K562 (cell line): Measurements from ENCODE around the gene TMEM123. TPM values are rescaled to one million over a fixed set of nuclear protein-coding genes. Genes with fewer than 3 reads are reported as not detected.

Experiments used
- DLX4 ChIP-seq: fragments of 250-450 bp; sonication (Bioruptor Pico); IDR thresholded peaks from 2 replicates; pipeline ENCODE4 v1.6.1; 2021; ENCODE audit warnings: mild to moderate bottlenecking
- FOSL1 ChIP-seq: fragments of 200-800 bp; sonication (Bioruptor generic); conservative IDR thresholded peaks from 2 replicates; pipeline ENCODE4 v1.6.1; 2016; ENCODE audit warnings: missing genetic modification characterization, missing compliant biosample characterization
- FOXP1 ChIP-seq: sonication (generic); formaldehyde crosslinking; IDR thresholded peaks from 2 replicates; pipeline ENCODE4 v1.8.0; 2022; ENCODE audit warnings: mild to moderate bottlenecking, missing genetic modification reagents
- HEY1 ChIP-seq: fragments of 250-450 bp; sonication (Bioruptor Pico); IDR thresholded peaks from 2 replicates; pipeline ENCODE4 v1.5.0; 2020; ENCODE audit warnings: mild to moderate bottlenecking, moderate library complexity, borderline replicate concordance
- KAT7 ChIP-seq: sonication (generic); formaldehyde crosslinking; IDR thresholded peaks from 2 replicates; pipeline ENCODE4 v1.8.0; 2022; ENCODE audit warnings: missing genetic modification reagents, mild to moderate bottlenecking, borderline replicate concordance
- NBN ChIP-seq: fragments of 450-650 bp; IDR thresholded peaks from 2 replicates; pipeline ENCODE4 v1.6.1; 2016; ENCODE audit warnings: low read depth, mild to moderate bottlenecking
- NCOA6 ChIP-seq: fragments of 450-650 bp; IDR thresholded peaks from 2 replicates; pipeline ENCODE4 v1.6.1; 2017; ENCODE audit warnings: mild to moderate bottlenecking
- NELFE ChIP-seq: IDR thresholded peaks from 2 replicates; pipeline ENCODE4 v1.6.1; 2011; ENCODE audit warnings: mild to moderate bottlenecking; ENCODE audit not compliant: insufficient read depth, insufficient read length
- NR4A1 ChIP-seq, 2 experiments: fragments of 250-450 bp in 1 of 2; fragments of 450-650 bp in 1 of 2; sonication (Bioruptor Pico) in 1 of 2; IDR thresholded peaks; 2 replicates each; pipeline versions ENCODE4 v1.4.0 to v1.6.1; 2016 to 2020; ENCODE audit warnings: mild to moderate bottlenecking in 2 of 2, missing compliant biosample characterization in 1 of 2, missing genetic modification characterization in 1 of 2, moderate library complexity in 1 of 2
- POLR2AphosphoS5 ChIP-seq: IDR thresholded peaks from 2 replicates; pipeline ENCODE4 v1.6.1; 2011; ENCODE audit warnings: mild to moderate bottlenecking, low read depth, low read length, moderate library complexity; ENCODE audit not compliant: control insufficient read depth, insufficient read depth
- POLR3A ChIP-seq: IDR thresholded peaks from 2 replicates; pipeline ENCODE4 v1.6.1; 2011; ENCODE audit warnings: borderline replicate concordance, mild to moderate bottlenecking, moderate library complexity; ENCODE audit not compliant: insufficient read length, insufficient read depth; ENCODE audit errors: extremely low read depth
- RBFOX2 ChIP-seq: fragments of 200-400 bp; formaldehyde crosslinking; IDR thresholded peaks from 2 replicates; pipeline ENCODE4 v1.6.1; 2017; ENCODE audit warnings: low read depth, mild to moderate bottlenecking, low read length, moderate library complexity
- TAF15 ChIP-seq: fragments of 200-400 bp; formaldehyde crosslinking; IDR thresholded peaks from 2 replicates; pipeline ENCODE4 v1.6.1; 2017; ENCODE audit warnings: mild to moderate bottlenecking, low read depth, low read length, moderate library complexity
- TEAD4 ChIP-seq, 2 experiments: sonication (generic) in 1 of 2; formaldehyde crosslinking in 1 of 2; IDR thresholded peaks; 2 replicates each; pipeline versions ENCODE4 v1.6.1 to v1.8.0; 2012 to 2022; ENCODE audit warnings: borderline replicate concordance in 1 of 2, inconsistent platforms in 1 of 2, low read length in 1 of 2, mild to moderate bottlenecking in 1 of 2, missing genetic modification reagents in 1 of 2
- TRIM25 ChIP-seq: fragments of 450-650 bp; IDR thresholded peaks from 2 replicates; pipeline ENCODE4 v1.7.0; 2016; ENCODE audit warnings: borderline replicate concordance
- WHSC1 ChIP-seq: IDR thresholded peaks from one replicate; pipeline ENCODE4 v1.6.1; 2012; ENCODE audit warnings: low read length, control low read depth, inconsistent platforms
- YY1 ChIP-seq, 3 experiments: IDR thresholded peaks; 2 replicates each; pipeline ENCODE4 v1.6.1; 2011; ENCODE audit warnings: low read length in 2 of 3, mild to moderate bottlenecking in 2 of 3, moderate library complexity in 2 of 3, borderline replicate concordance in 1 of 3, control low read depth in 1 of 3, low read depth in 1 of 3; ENCODE audit not compliant: insufficient read depth in 3 of 3, insufficient replicate concordance in 2 of 3, control insufficient read depth in 1 of 3, insufficient read length in 1 of 3; ENCODE audit errors: extremely low read depth in 1 of 3
- ZBTB26 ChIP-seq: fragments of 450-650 bp; formaldehyde crosslinking; IDR thresholded peaks from 2 replicates; pipeline ENCODE4 v1.4.0; 2022; ENCODE audit warnings: missing genetic modification characterization
- ZNF121 ChIP-seq: sonication (generic); formaldehyde crosslinking; conservative IDR thresholded peaks from 2 replicates; pipeline ENCODE4 v1.8.0; 2022; ENCODE audit warnings: missing genetic modification reagents
- ZNF280B ChIP-seq: fragments of 250-450 bp; sonication (Bioruptor Pico); IDR thresholded peaks from 2 replicates; pipeline ENCODE4 v1.5.1; 2021; ENCODE audit warnings: mild to moderate bottlenecking
- ZNF324 ChIP-seq: fragments of 250-450 bp; sonication (Bioruptor Pico); IDR thresholded peaks from 2 replicates; pipeline ENCODE4 v1.4.0; 2020; ENCODE audit warnings: mild to moderate bottlenecking
- polyA plus RNA-seq, 8 experiments: library from polyadenylated mRNA; depleted of rRNA in 4 of 8; stranded (reverse) in 5 of 8; unstranded in 3 of 8; fragments of >200 nt; fragmentation: Nextera tagmentation in 2 of 8; fragmentation: Illumina TruSeq in 1 of 8; extraction: Ambion mirVana in 2 of 8; extraction: Trizol in 1 of 8; gene quantifications; 2 replicates each; pipeline versions ENCODE4 v1.2.1 to v1.2.3, GENCODE V29; 2011 to 2014; ENCODE audit warnings: inconsistent platforms in 1 of 8, missing spikeins in 1 of 8
- total RNA-seq, 7 experiments: library from RNA; depleted of rRNA in 6 of 7; stranded (reverse); fragments of >200 nt in 6 of 7; fragmentation: Illumina TruSeq in 2 of 7; extraction: Trizol in 2 of 7; gene quantifications; 2 replicates each; pipeline versions ENCODE4 v1.2.1 to v1.2.3, GENCODE V29; 2011 to 2021; ENCODE audit warnings: low replicate concordance in 1 of 7

TMEM123 gene
- total and polyA plus RNA-seq, 9 of the 15 experiments (the other 6 are each of a cell fraction or from before 2014, with no cell fraction given): 19.8 to 344 (median 82.4) TPM

GRCh38 chr11:102390667-102391465 lies 61.7 kb downstream of the TMEM123 start (continued):
- no peak for TF ChIP-seq NCOA6
- 0 out of 2 replicates have a peak, but pooled peaks have one; percentile 20 for TF ChIP-seq POLR2AphosphoS5
- TF ChIP-seq ZNF121 (CRISPR knock-in tag): no peak
- no peak for TF ChIP-seq NELFE
- no peak for TF ChIP-seq YY1 (IDR thresholded peaks at IDR 0.05; ENCODE audit: borderline replicate concordance in 1 of 3, control insufficient read depth in 1 of 3, extremely low read depth in 1 of 3, insufficient read depth in 3 of 3, insufficient read length in 1 of 3, insufficient replicate concordance in 2 of 3, low read depth in 1 of 3, low read length in 2 of 3)
- TF ChIP-seq HEY1 (CRISPR knock-in tag): no peak
- no peak for TF ChIP-seq TAF15
- TF ChIP-seq KAT7: no peak
- TF ChIP-seq POLR3A: no peak
- no peak for TF ChIP-seq TRIM25
- peak; percentile 35; the same call in 1 of the 2 replicates for TF ChIP-seq TEAD4 (IDR thresholded peaks at IDR 0.05; ENCODE audit: low read length)
- TF ChIP-seq TEAD4 (CRISPR knock-in tag; IDR thresholded peaks at IDR 0.05; ENCODE audit: borderline replicate concordance): no peak
- no peak for TF ChIP-seq NBN
- no peak for TF ChIP-seq NR4A1 (CRISPR knock-in tag; IDR thresholded peaks at IDR 0.05)
- TF ChIP-seq NR4A1 (tag; IDR thresholded peaks at IDR 0.05): no peak
- no peak for TF ChIP-seq ZBTB26 (CRISPR knock-in tag)
- no peak for TF ChIP-seq DLX4 (CRISPR knock-in tag)
- no peak for TF ChIP-seq FOSL1 (tag)
- no peak for TF ChIP-seq WHSC1
- no peak for TF ChIP-seq FOXP1
- no peak for TF ChIP-seq ZNF324 (CRISPR knock-in tag)
- TF ChIP-seq RBFOX2: no peak
- TF ChIP-seq ZNF280B (CRISPR knock-in tag): no peak
